Hepatocyte (in vitro differentiated cells): ENCODE results near the gene CMIP. TPM values are rescaled to one million over a fixed set of nuclear protein-coding genes. Genes with fewer than 3 reads are reported as not detected.

Source experiments
- DNase-seq: peaks from one replicate; pipeline ENCODE4 v3.0.0-alpha.2; 2016; ENCODE audit warnings: low spot score
- H2AFZ ChIP-seq: fragments of 200-600 bp; sonication (generic); 2 replicates; pipeline ENCODE4 v1.6.0; 2016; ENCODE audit warnings: antibody characterized with exemption, mild to moderate bottlenecking
- H3K27ac ChIP-seq: fragments of 200-600 bp; sonication (generic); 2 replicates; pipeline ENCODE4 v1.5.1; 2016; ENCODE audit warnings: mild to moderate bottlenecking
- H3K27me3 ChIP-seq: fragments of 200-600 bp; sonication (generic); 2 replicates; pipeline ENCODE4 v1.6.1; 2016
- H3K36me3 ChIP-seq: fragments of 200-600 bp; sonication (generic); replicated peaks from 2 replicates; pipeline ENCODE4 v1.5.1; 2016; ENCODE audit warnings: low read depth; ENCODE audit not compliant: insufficient read depth
- H3K4me1 ChIP-seq: fragments of 200-600 bp; sonication (generic); 2 replicates; pipeline ENCODE4 v1.5.1; 2016; ENCODE audit warnings: mild to moderate bottlenecking, moderate library complexity; ENCODE audit not compliant: insufficient read depth
- H3K4me2 ChIP-seq: fragments of 200-600 bp; sonication (generic); 2 replicates; pipeline ENCODE4 v1.6.0; 2016
- H3K4me3 ChIP-seq: fragments of 200-600 bp; sonication (generic); 2 replicates; pipeline ENCODE4 v1.5.1; 2016; ENCODE audit warnings: mild to moderate bottlenecking
- H3K79me2 ChIP-seq: fragments of 200-600 bp; sonication (generic); 2 replicates; pipeline ENCODE4 v1.6.0; 2017; ENCODE audit warnings: mild to moderate bottlenecking
- H3K9me2 ChIP-seq: fragments of 200-600 bp; sonication (generic); replicated peaks from 2 replicates; pipeline ENCODE4 v1.6.0; 2017; ENCODE audit warnings: mild to moderate bottlenecking; ENCODE audit not compliant: insufficient read depth
- H3K9me3 ChIP-seq: fragments of 200-600 bp; sonication (generic); 2 replicates; pipeline ENCODE4 v1.5.1; 2016; ENCODE audit warnings: low read depth, mild to moderate bottlenecking
- H4K20me1 ChIP-seq: fragments of 200-600 bp; sonication (generic); 2 replicates; pipeline ENCODE4 v1.6.0; 2016; ENCODE audit warnings: mild to moderate bottlenecking; ENCODE audit not compliant: insufficient read depth, poor library complexity, severe bottlenecking
- EZH2 ChIP-seq: fragments of 200-600 bp; sonication (generic); IDR thresholded peaks from 2 replicates; pipeline ENCODE4 v1.6.1; 2016; ENCODE audit warnings: antibody characterized with exemption, mild to moderate bottlenecking, borderline replicate concordance
- EZH2phosphoT487 ChIP-seq: fragments of 200-600 bp; sonication (generic); IDR thresholded peaks from one replicate; pipeline ENCODE4 v1.6.1; 2018; ENCODE audit warnings: antibody characterized with exemption, mild to moderate bottlenecking, low read depth, moderate library complexity; ENCODE audit not compliant: unreplicated experiment, severe bottlenecking
- WGBS: methylation state at CpG from one replicate; pipeline ENCODE4 v1.1.6; 2016; ENCODE audit warnings: low lambda C conversion rate; ENCODE audit errors: missing lambda C conversion rate; 5-methylcytosine and 5-hydroxymethylcytosine counted together
- polyA plus RNA-seq: library from polyadenylated mRNA; unstranded; fragments of >200 nt; fragmentation: Nextera tagmentation; extraction: Ambion mirVana; gene quantifications from 2 replicates; pipeline ENCODE4 v1.2.1, GENCODE V29; 2016
- total RNA-seq: library from RNA; depleted of rRNA; stranded (reverse); fragments of >200 nt; gene quantifications from 2 replicates; pipeline ENCODE4 v1.2.3, GENCODE V29; 2014
- TF ChIP-seq, protein P1 (sequence below): fragments of 200-600 bp; sonication (generic); IDR thresholded peaks from 2 replicates; pipeline ENCODE4 v1.5.1; 2016; ENCODE audit warnings: antibody characterized with exemption, mild to moderate bottlenecking; ENCODE audit not compliant: poor library complexity

CMIP gene
- total and polyA plus RNA-seq, 2 experiments from 2014 or later = 5.8 to 17.8 TPM

DNA sequence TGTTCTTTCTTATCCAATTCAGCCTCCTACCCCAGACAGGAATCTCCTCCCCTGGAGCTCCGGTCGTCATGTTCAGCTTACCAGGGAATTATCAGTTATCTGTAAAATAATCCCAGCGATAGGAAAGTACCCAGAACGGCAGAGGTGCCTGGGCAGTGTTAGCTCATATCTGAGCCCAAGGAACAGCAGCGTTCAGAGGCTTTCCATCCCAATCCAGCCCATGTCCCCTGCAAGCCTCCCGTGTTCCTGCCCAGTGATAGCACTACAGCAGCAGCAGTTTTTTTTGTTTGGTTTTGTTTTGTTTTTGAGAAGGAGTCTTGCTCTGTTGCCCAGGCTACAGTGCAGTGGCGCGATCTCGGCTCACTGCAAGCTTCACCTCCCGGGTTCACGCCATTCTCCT is 158.2 kb downstream of the CMIP start:
- TF ChIP-seq EZH2 = no peak
- TF ChIP-seq EZH2phosphoT487 = no peak
- TF ChIP-seq, protein P1, sequence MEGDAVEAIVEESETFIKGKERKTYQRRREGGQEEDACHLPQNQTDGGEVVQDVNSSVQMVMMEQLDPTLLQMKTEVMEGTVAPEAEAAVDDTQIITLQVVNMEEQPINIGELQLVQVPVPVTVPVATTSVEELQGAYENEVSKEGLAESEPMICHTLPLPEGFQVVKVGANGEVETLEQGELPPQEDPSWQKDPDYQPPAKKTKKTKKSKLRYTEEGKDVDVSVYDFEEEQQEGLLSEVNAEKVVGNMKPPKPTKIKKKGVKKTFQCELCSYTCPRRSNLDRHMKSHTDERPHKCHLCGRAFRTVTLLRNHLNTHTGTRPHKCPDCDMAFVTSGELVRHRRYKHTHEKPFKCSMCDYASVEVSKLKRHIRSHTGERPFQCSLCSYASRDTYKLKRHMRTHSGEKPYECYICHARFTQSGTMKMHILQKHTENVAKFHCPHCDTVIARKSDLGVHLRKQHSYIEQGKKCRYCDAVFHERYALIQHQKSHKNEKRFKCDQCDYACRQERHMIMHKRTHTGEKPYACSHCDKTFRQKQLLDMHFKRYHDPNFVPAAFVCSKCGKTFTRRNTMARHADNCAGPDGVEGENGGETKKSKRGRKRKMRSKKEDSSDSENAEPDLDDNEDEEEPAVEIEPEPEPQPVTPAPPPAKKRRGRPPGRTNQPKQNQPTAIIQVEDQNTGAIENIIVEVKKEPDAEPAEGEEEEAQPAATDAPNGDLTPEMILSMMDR = no peak
- H3K79me2 ChIP-seq = peaks cover 78% of the 10 kb centered on the region
- peaks cover 39% of the 10 kb centered on the region for H3K4me1 ChIP-seq
- no peaks in the 10 kb centered on the region for H3K27me3 ChIP-seq
- 74% methylated on average over 11 of the region's 11 CpGs for WGBS
- no peaks in the 10 kb centered on the region for H3K9me2 ChIP-seq
- H2AFZ ChIP-seq = no peak overlapping the region
- no peaks in the 10 kb centered on the region for H3K36me3 ChIP-seq
- H3K4me3 ChIP-seq = no peak overlapping the region
- peaks cover 15% of the 10 kb centered on the region for H4K20me1 ChIP-seq
- H3K27ac ChIP-seq = no peak overlapping the region
- no peak for DNase-seq
- H3K9me3 ChIP-seq = no peaks in the 10 kb centered on the region
- no peak overlapping the region for H3K4me2 ChIP-seq

DNA sequence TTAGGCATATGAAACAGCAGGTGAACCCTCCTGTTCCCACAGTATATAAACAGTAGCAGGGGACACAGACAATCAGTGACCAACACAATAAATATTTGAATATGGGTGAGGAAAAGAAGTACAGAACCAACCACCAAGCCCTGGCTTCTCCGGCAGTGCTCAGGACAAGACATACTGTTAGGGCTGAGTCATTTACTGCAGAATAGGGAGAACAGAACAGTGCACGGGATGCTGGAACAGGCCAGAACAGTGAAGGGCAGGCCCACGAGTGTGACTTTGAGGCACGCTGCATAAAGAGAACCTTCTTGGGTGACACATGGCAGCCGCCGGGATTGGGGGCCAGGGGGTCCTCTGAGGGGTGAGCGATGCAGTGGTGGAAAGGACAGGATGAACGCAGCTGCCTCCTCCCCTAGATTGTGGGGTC is 160.4 kb downstream of the CMIP start:
- peaks cover 39% of the 10 kb centered on the region for H3K4me1 ChIP-seq
- H2AFZ ChIP-seq = no peak overlapping the region

DNA sequence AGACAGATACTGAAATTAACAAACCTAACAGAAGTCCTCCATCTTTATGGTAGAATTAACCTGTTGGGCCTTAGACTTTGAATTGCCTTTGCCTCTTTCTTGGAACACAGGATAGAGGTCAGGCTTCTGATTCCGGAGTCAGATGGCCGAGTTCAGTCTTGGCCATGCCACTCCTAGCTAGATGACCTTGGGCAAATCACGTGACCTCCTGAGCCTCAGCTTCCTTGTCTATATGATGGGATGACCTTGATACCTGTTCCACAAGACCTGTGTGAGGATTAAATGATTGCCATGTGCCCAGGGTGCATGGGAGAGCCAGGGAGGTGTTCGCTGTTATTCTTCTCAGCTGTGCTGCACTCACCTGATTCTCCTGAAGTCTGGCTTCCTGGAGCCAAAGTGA is 161.4 kb downstream of the CMIP start:
- DNase-seq = no peak
- H3K4me3 ChIP-seq = no peak overlapping the region
- no peak overlapping the region for H3K27ac ChIP-seq
- H2AFZ ChIP-seq = no peak overlapping the region
- peaks cover 21% of the 10 kb centered on the region for H4K20me1 ChIP-seq
- H3K27me3 ChIP-seq = no peaks in the 10 kb centered on the region
- H3K79me2 ChIP-seq = peaks cover 64% of the 10 kb centered on the region
- no peak overlapping the region for H3K4me2 ChIP-seq
- H3K36me3 ChIP-seq = no peaks in the 10 kb centered on the region
- H3K9me3 ChIP-seq = no peaks in the 10 kb centered on the region
- H3K4me1 ChIP-seq = peaks cover 28% of the 10 kb centered on the region
- no peaks in the 10 kb centered on the region for H3K9me2 ChIP-seq
- TF ChIP-seq, protein P1 = no peak
- 98% methylated on average over 4 of the region's 4 CpGs for WGBS

More for the DNA sequence above, 160.4 kb downstream of the CMIP start:
- no peak overlapping the region for H3K4me2 ChIP-seq
- H3K27me3 ChIP-seq = no peaks in the 10 kb centered on the region
- no peaks in the 10 kb centered on the region for H3K9me2 ChIP-seq
- no peaks in the 10 kb centered on the region for H3K36me3 ChIP-seq
- H3K27ac ChIP-seq = peak overlapping the region; percentile 31
- H3K4me3 ChIP-seq = no peak overlapping the region
- peak; percentile 42 for DNase-seq
- peaks cover 20% of the 10 kb centered on the region for H4K20me1 ChIP-seq
- peaks cover 70% of the 10 kb centered on the region for H3K79me2 ChIP-seq
- no peaks in the 10 kb centered on the region for H3K9me3 ChIP-seq
- 87% methylated on average over 8 of the region's 8 CpGs for WGBS
- TF ChIP-seq EZH2 = no peak
- TF ChIP-seq EZH2phosphoT487 = no peak
- TF ChIP-seq, protein P1 = no peak

DNA sequence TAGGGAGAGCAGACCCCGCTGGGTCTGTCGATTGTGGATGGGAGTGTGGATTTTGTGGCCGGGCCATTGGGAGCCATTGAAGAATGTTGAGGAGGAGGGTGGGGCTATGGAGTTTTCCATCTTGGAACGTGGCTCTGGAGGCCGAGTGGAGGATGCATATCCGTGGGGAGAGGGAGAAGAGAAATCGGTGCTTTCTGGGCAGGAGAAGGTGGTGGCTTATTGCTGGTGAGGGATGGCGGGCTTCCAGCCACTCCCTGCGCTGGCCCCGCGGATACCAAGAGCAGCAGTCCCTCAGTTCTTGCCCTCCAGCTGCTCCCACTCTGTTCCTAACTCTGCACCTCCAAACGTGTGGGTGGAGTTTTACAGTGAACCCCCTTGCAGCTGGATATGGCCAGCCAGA is 162.4 kb downstream of the CMIP start:
- Histone ChIP-seq H3K4me1 (peaks cover 20% of the 10 kb centered on the region), H3K27me3 (no peaks in the 10 kb centered on the region), H3K79me2 (peaks cover 55% of the 10 kb centered on the region), H3K4me2 (no peak overlapping the region), H3K9me3 (no peaks in the 10 kb centered on the region), H4K20me1 (peaks cover 21% of the 10 kb centered on the region), H3K27ac (no peak overlapping the region), H2AFZ (no peak overlapping the region), H3K9me2 (no peaks in the 10 kb centered on the region), H3K36me3 (no peaks in the 10 kb centered on the region), H3K4me3 (no peak overlapping the region)
- DNase-seq = no peak
- TF ChIP-seq EZH2 (no peak), EZH2phosphoT487 (no peak)
- TF ChIP-seq, protein P1 = no peak
- WGBS = 93% methylated on average over 12 of the region's 12 CpGs
